ENCODE measurements around the gene MSL3B.
A peak's percentile ranks its signal among the peaks of the same experiment; 100 is the strongest.

The MSL3B gene

GRCh38 chr2:233857511-233858141, 10.6 kb downstream of the MSL3B start:
- Histone ChIP-seq H3K9me3 (no peaks in the 10 kb centered on the region), H3K36me3 (no peaks in the 10 kb centered on the region), H3K4me3 (ENCODE audit: low read depth in 1 of 2, low read length in 1 of 2) (no peak overlapping the region), H3K27ac (no peak overlapping the region), H3K27me3 (peaks cover 14% of the 10 kb centered on the region), H3K4me1 (ENCODE audit: control insufficient read depth in 1 of 2, insufficient read depth in 1 of 2, low read depth in 1 of 2, low read length in 1 of 2) (peaks cover 23 to 31% of the 10 kb centered on the region in 2 experiments)
- TF ChIP-seq, protein P1, sequence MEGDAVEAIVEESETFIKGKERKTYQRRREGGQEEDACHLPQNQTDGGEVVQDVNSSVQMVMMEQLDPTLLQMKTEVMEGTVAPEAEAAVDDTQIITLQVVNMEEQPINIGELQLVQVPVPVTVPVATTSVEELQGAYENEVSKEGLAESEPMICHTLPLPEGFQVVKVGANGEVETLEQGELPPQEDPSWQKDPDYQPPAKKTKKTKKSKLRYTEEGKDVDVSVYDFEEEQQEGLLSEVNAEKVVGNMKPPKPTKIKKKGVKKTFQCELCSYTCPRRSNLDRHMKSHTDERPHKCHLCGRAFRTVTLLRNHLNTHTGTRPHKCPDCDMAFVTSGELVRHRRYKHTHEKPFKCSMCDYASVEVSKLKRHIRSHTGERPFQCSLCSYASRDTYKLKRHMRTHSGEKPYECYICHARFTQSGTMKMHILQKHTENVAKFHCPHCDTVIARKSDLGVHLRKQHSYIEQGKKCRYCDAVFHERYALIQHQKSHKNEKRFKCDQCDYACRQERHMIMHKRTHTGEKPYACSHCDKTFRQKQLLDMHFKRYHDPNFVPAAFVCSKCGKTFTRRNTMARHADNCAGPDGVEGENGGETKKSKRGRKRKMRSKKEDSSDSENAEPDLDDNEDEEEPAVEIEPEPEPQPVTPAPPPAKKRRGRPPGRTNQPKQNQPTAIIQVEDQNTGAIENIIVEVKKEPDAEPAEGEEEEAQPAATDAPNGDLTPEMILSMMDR (IDR thresholded peaks at IDR 0.05): peak; percentile 69

GRCh38 chr2:233856184-233856583, 12.0 kb downstream of the MSL3B start:
- no peak overlapping the region for H3K4me3 ChIP-seq (ENCODE audit: low read depth in 1 of 2, low read length in 1 of 2)
- H3K27me3 ChIP-seq: peaks cover 14% of the 10 kb centered on the region
- H3K9me3 ChIP-seq: no peaks in the 10 kb centered on the region
- H3K27ac ChIP-seq: no peak overlapping the region
- no peaks in the 10 kb centered on the region for H3K36me3 ChIP-seq
- TF ChIP-seq, protein P1 (IDR thresholded peaks at IDR 0.05): no peak
- peaks cover 33 to 42% of the 10 kb centered on the region in 2 experiments for H3K4me1 ChIP-seq (ENCODE audit: control insufficient read depth in 1 of 2, insufficient read depth in 1 of 2, low read depth in 1 of 2, low read length in 1 of 2)

DNA sequence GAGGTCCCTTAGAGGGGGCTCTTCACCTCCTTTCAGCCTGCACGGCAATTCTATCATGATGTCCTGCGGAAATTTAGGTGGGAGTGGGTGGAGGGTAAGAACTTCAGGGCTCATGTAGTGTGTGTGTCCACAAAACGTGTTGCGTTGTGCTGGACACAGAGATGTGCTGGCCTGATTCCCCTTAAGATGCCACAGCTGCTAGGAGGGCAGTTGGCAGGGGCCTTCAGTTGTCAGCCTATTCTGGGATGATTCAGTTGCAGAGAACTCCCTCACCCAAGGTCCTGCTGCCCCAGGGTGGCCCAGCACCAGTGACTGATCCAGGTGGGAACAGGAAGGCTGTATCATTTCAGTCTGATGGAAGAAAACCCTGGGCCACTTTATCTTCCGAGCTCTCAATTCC, 12.8 kb downstream of the MSL3B start:
- Histone ChIP-seq H3K36me3 (peaks cover 1% of the 10 kb centered on the region), H3K27ac (no peak overlapping the region), H3K27me3 (peaks cover 9% of the 10 kb centered on the region), H3K9me3 (no peaks in the 10 kb centered on the region), H3K4me3 (ENCODE audit: low read depth in 1 of 2, low read length in 1 of 2) (no peak overlapping the region), H3K4me1 (ENCODE audit: control insufficient read depth in 1 of 2, insufficient read depth in 1 of 2, low read depth in 1 of 2, low read length in 1 of 2) (peaks cover 33 to 42% of the 10 kb centered on the region in 2 experiments)
- TF ChIP-seq, protein P1 (IDR thresholded peaks at IDR 0.05): no peak

- Histone ChIP-seq H3K4me3 (ENCODE audit: low read depth in 1 of 2, low read length in 1 of 2) (peak within 1 kb of the TSS; percentile 71 to 75), H3K9me3 (no peaks in the 10 kb centered on the region), H3K27ac (no peak within 1 kb of the TSS), H3K36me3 (peaks cover 11% of the 10 kb centered on the region), H3K27me3 (no peaks in the 10 kb centered on the region), H3K4me1 (ENCODE audit: control insufficient read depth in 1 of 2, insufficient read depth in 1 of 2, low read depth in 1 of 2, low read length in 1 of 2) (peaks cover 33 to 42% of the 10 kb centered on the region in 2 experiments)
- TF ChIP-seq, protein P1 (IDR thresholded peaks at IDR 0.05): peak; percentile 23
Observed at GRCh38 chr2:233854241-233854981, 13.8 kb downstream of the MSL3B start, which contains the start of gene HJURP. HJURP (minus strand) TSS chr2:233854535; CDS start chr2:233854500, 35 bp downstream.

DNA sequence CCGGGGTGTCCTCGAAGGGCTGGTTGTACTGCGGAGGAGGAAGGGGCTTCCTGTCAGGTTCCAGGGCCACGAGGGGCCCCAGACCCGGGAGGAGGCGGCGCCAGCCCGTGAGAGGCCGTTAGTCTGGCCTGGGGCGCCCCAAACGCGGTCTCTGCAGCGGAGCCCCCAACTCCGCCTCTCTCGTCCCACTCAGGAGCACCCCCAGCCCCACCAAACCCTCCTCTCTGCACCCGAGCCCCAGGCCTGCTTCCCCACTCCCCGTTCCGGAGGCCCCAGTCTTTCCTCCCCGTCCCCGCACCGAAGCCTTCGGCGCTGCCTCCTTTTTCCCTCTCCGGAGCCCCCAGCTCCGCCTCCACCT, 14.3 kb downstream of the MSL3B start:
- Histone ChIP-seq H3K27me3 (no peaks in the 10 kb centered on the region), H3K36me3 (peaks cover 15% of the 10 kb centered on the region), H3K4me3 (ENCODE audit: low read depth in 1 of 2, low read length in 1 of 2) (peak overlapping the region; percentile 71 to 75), H3K27ac (no peak overlapping the region), H3K4me1 (ENCODE audit: control insufficient read depth in 1 of 2, insufficient read depth in 1 of 2, low read depth in 1 of 2, low read length in 1 of 2) (peaks cover 33 to 42% of the 10 kb centered on the region in 2 experiments), H3K9me3 (no peaks in the 10 kb centered on the region)
- TF ChIP-seq, protein P1 (IDR thresholded peaks at IDR 0.05): no peak
